Calu3 (cell line): ENCODE measurements around the gene AGGF1. TPM values are rescaled to one million over a fixed set of nuclear protein-coding genes. Genes with fewer than 3 reads are reported as not detected.
"Not testable (repeated sequence)": the region's sequence is repeated elsewhere in the genome, so short reads cannot be mapped to it uniquely, and the experiment has no call there.

Experiments used
- BruUV-seq: library from RNA; stranded (reverse); fragments of 400-500 nt; replicated peaks from 2 replicates; lab custom pipeline; 2021; lab: Mats Ljungman, UMichigan
- CTCF ChIA-PET: fragments of 300-600 bp; sonication (Branson Sonifier 250); formaldehyde crosslinking; loops from one replicate; lab custom pipeline; 2022; ENCODE audit warnings: antibody characterized with exemption; lab: Charles Lee
- DNase-seq: peaks from one replicate; pipeline ENCODE4 v3.0.0; 2022
- H3K27ac Mint-ChIP-seq: one replicate; pipeline ENCODE4 v1.8.0; 2022; ENCODE audit warnings: mixed read lengths; ENCODE audit not compliant: unreplicated experiment
- H3K27me3 Mint-ChIP-seq: one replicate; pipeline ENCODE4 v1.8.0; 2022; ENCODE audit warnings: mixed read lengths; ENCODE audit not compliant: unreplicated experiment
- H3K36me3 Mint-ChIP-seq: one replicate; pipeline ENCODE4 v1.8.0; 2022; ENCODE audit warnings: mild to moderate bottlenecking, moderate library complexity, mixed read lengths; ENCODE audit not compliant: insufficient read depth, unreplicated experiment
- H3K4me1 Mint-ChIP-seq: one replicate; pipeline ENCODE4 v1.8.0; 2022; ENCODE audit warnings: mild to moderate bottlenecking, low read depth, mixed read lengths; ENCODE audit not compliant: unreplicated experiment
- H3K4me3 Mint-ChIP-seq: one replicate; pipeline ENCODE4 v1.8.0; 2022; ENCODE audit warnings: mild to moderate bottlenecking, low read depth, moderate library complexity, mixed read lengths; ENCODE audit not compliant: unreplicated experiment
- H3K9me3 Mint-ChIP-seq: one replicate; pipeline ENCODE4 v1.8.0; 2022; ENCODE audit warnings: low read depth, mixed read lengths; ENCODE audit not compliant: unreplicated experiment
- intact Hi-C: fragments of 100-400 bp; cut with micrococcal nuclease; formaldehyde crosslinking; loops from one replicate; pipeline ENCODE4 v1.10.0; 2022; ENCODE audit not compliant: unreplicated experiment
- total RNA-seq: library from RNA; stranded (reverse); gene quantifications from 2 replicates; pipeline ENCODE4 v1.2.3, GENCODE V29; 2022
- TF ChIP-seq, protein P1 (sequence below): fragments of 200-600 bp; IDR thresholded peaks from one replicate; pipeline ENCODE4 v1.8.0; 2022; ENCODE audit warnings: antibody characterized with exemption; ENCODE audit not compliant: unreplicated experiment

Gene AGGF1
- total RNA-seq, 1 experiment from 2014 or later = 29.5 TPM

DNA sequence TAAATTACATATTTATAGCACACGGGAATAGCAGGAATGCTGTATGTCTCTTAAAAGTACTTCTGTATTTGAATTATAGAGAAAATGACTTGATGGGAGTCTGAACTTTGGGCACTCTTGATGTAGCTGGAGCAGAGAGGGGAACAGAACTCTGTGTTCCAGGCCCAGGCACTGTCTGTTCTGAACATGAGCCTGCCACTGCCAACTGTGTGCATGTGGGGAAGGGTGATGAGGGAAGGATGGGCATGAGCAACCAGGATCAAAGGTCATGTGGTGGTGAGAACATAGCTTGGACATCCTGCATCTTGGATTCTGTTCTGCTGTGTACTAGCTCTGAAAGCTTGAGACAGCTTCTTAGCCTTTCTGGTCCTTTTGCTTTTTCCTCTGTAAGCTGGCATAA, 73.3 kb downstream of the AGGF1 start:
- intact Hi-C loops = no loop called here
- no peaks in the 10 kb centered on the region for H3K36me3 Mint-ChIP-seq
- H3K27ac Mint-ChIP-seq = no peak overlapping the region
- TF ChIP-seq, protein P1, sequence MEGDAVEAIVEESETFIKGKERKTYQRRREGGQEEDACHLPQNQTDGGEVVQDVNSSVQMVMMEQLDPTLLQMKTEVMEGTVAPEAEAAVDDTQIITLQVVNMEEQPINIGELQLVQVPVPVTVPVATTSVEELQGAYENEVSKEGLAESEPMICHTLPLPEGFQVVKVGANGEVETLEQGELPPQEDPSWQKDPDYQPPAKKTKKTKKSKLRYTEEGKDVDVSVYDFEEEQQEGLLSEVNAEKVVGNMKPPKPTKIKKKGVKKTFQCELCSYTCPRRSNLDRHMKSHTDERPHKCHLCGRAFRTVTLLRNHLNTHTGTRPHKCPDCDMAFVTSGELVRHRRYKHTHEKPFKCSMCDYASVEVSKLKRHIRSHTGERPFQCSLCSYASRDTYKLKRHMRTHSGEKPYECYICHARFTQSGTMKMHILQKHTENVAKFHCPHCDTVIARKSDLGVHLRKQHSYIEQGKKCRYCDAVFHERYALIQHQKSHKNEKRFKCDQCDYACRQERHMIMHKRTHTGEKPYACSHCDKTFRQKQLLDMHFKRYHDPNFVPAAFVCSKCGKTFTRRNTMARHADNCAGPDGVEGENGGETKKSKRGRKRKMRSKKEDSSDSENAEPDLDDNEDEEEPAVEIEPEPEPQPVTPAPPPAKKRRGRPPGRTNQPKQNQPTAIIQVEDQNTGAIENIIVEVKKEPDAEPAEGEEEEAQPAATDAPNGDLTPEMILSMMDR = no peak
- no TSS peak for BruUV-seq
- CTCF ChIA-PET = no interaction called here
- no peaks in the 10 kb centered on the region for H3K27me3 Mint-ChIP-seq
- DNase-seq = no peak
- no peaks in the 10 kb centered on the region for H3K9me3 Mint-ChIP-seq
- no peaks in the 10 kb centered on the region for H3K4me1 Mint-ChIP-seq
- H3K4me3 Mint-ChIP-seq = no peak overlapping the region

DNA sequence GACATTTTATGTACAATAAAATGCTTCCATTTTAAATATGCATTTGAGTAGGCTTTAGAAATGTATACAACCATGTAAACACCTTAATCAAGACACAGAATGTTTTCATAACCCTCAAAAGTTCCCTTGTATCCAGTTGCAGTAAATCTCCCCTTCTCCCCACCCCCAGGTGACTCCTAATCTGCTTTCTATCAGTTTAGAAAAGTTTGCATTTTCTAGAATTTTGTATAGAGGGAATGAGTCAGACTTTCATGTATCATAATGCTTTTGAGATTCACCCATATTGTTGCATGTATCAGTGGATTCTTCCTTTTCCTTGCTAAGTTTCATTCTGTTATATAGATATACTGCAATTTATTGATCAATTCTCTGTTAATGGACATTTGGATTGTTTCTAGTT, 74.6 kb downstream of the AGGF1 start:
- no peaks in the 10 kb centered on the region for H3K36me3 Mint-ChIP-seq
- no TSS peak for BruUV-seq
- H3K4me3 Mint-ChIP-seq = no peak overlapping the region
- intact Hi-C loops = no loop called here
- no peaks in the 10 kb centered on the region for H3K4me1 Mint-ChIP-seq
- CTCF ChIA-PET = no interaction called here
- TF ChIP-seq, protein P1 = no peak
- no peaks in the 10 kb centered on the region for H3K27me3 Mint-ChIP-seq
- DNase-seq = no peak
- no peaks in the 10 kb centered on the region for H3K9me3 Mint-ChIP-seq
- H3K27ac Mint-ChIP-seq = no peak overlapping the region

DNA sequence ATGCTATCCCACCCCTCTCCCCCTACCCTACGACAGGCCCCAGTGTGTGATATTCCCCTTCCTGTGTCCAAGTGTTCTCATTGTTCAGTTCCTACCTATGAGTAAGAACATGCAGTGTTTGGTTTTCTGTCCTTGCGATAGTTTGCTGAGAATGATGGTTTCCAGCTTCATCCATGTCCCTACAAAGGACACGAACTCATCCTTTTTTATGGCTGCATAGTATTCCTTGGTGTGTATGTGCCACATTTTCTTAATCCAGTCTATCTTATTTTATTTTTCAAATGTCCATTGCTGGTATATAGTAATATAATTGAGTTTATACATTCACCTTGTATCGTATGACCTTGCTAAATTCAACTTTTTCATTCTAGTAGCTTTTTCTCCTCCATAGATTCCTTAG, 76.8 kb downstream of the AGGF1 start:
- H3K36me3 Mint-ChIP-seq, BruUV-seq, H3K27me3 Mint-ChIP-seq, DNase-seq, H3K4me1 Mint-ChIP-seq, intact Hi-C loops, H3K27ac Mint-ChIP-seq, CTCF ChIA-PET, H3K9me3 Mint-ChIP-seq, H3K4me3 Mint-ChIP-seq: not testable (repeated sequence)

Other genes with a start within 250 kb of the AGGF1 start
- 122 and 147 TPM in 2 replicates for gene F2RL1, start 211.4 kb upstream of the AGGF1 start, total RNA-seq
- not detected in 2 replicates for gene S100Z, start 180.4 kb upstream of the AGGF1 start, total RNA-seq
- gene CRHBP, start 77.4 kb upstream of the AGGF1 start, total RNA-seq = not detected in 2 replicates
- 11.0 and 12.3 TPM in 2 replicates for gene ZBED3, start 56.9 kb downstream of the AGGF1 start, total RNA-seq
- 0.54 and 0.66 TPM in 2 replicates for gene PDE8B, start 180.3 kb downstream of the AGGF1 start, total RNA-seq